Fibroblast of skin of scalp (primary cell): Measurements from ENCODE around the gene ATRN. TPM values are rescaled to one million over a fixed set of nuclear protein-coding genes. Genes with fewer than 3 reads are reported as not detected.
"Not testable (repeated sequence)": the region's sequence is repeated elsewhere in the genome, so short reads cannot be mapped to it uniquely, and the experiment has no call there.

Experiments used
- DNase-seq: peaks from one replicate; pipeline ENCODE4 v3.0.0-alpha.2; 2013
- polyA plus RNA-seq, 2 experiments: library from polyadenylated mRNA; unstranded; fragments of 120-200 nt; gene quantifications; one replicate each; pipeline ENCODE4 v1.2.1, GENCODE V29; 2013; ENCODE audit not compliant: insufficient read length in 2 of 2

Gene ATRN
- 33.5 TPM for polyA plus RNA-seq (2013, experiment 1 of 2; ENCODE audit: insufficient read length)
- 34.4 TPM for polyA plus RNA-seq (2013, experiment 2 of 2; ENCODE audit: insufficient read length)

GRCh38 chr20:3470627-3471396, at the start of gene ATRN:
TSS of gene ATRN (plus strand) at chr20:3471018. CDS start at chr20:3471108, 90 bp downstream.
- DNase-seq = peak; percentile 93

- DNase-seq = no peak
Measured at GRCh38 chr20:3421985-3422384, 48.8 kb upstream of the ATRN start.

DNA sequence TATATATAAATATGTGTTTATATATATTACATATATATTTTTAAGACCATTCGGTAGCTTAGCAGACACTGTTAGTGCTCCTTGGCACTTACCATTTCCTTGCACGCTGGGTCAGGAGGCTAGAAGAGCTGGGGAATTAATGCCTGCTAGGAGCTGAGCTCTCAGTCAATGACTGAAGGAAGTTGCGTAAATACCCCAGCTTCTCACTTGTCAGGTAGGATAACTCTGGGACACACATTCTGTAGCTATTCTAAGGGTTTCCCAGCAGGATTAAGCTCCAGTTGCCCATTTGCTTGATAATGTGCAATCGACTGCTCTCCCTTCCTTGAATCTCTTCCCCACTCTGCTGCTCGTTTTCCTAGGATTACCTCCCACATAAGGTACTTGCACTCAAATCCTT, 47.7 kb upstream of the ATRN start:
- DNase-seq = no peak

GRCh38 chr20:3426766-3427165, 44.1 kb upstream of the ATRN start:
- not testable (repeated sequence) for DNase-seq

GRCh38 chr20:3430376-3431069, 40.3 kb upstream of the ATRN start:
- no peak for DNase-seq

DNA sequence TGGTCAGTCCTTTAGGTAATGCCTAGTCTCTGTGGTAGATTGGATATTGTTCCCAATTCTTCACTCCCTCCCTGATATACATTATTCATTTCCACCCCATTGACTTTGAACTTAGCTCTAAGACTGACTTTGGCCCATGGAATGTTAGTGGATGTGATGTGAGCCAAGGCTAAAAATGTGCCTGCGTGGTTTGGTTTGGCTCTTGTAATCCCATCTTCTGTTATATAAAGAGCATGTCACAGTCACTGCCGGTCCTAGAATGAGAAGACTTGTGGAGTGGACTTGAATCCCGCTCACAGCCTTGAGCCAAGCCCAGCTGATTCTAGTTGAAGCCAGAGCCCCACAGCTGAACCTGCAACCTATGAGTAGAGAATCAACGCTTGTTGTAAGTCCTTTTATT, 39.7 kb upstream of the ATRN start:
- no peak for DNase-seq

GRCh38 chr20:3432844-3433243, 38.0 kb upstream of the ATRN start:
- no peak for DNase-seq

DNA sequence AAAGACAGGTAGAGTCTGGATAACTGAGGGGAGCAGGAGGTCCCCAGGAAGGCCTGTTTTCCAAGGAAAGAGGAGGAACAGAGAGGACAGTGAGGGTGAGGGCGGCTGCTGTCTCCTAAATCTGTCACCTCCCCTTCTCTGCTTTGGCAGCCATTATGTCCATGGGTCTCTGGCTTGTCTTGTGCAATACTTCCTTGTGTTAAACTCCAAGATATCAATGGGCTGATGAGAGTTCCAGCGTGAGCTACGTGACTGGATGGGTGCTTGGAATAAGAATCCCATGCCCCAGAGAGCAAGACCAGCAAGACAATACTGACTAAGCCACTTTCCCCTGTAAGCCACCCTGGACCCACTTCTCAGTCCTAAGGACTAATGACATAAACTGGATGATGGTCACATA, 37.1 kb upstream of the ATRN start:
- no peak for DNase-seq

GRCh38 chr20:3434232-3434631, 36.6 kb upstream of the ATRN start:
- DNase-seq = no peak

DNA sequence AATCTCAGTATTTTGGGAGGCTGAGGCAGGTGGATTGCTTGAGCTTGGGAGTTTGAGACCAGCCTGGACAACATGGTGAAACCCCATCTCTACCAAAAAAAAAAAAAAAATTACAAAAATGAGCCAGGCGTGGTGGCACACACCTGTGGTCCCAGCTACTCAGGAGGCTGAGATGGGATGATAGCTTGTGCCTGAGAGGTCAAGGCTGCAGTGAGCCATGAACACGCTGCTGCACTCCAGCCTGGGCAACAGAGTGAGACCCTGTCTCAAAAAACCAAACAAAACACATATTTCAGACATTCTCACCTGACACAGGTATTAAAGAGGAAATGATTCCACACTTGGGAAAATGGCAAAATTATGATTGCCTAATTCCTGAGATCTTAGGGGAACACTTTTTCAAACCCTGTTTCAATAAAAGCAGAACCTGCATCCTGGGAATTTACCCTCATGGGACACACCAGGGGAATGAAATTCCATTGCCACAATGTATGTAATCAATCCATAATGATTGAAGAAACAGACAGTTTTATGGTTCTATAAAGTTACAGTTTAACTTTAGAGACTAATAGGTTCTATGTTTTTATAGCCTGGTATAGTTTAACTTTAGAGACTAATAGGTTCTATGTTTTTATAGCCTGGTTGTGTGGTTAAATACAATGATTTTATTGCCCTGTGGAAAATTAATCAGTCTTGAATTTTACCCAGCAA, 33.8 kb upstream of the ATRN start:
- DNase-seq = no peak

GRCh38 chr20:3446779-3447178, 24.0 kb upstream of the ATRN start:
- no peak for DNase-seq

GRCh38 chr20:3447321-3447720, 23.5 kb upstream of the ATRN start:
- no peak for DNase-seq

DNA sequence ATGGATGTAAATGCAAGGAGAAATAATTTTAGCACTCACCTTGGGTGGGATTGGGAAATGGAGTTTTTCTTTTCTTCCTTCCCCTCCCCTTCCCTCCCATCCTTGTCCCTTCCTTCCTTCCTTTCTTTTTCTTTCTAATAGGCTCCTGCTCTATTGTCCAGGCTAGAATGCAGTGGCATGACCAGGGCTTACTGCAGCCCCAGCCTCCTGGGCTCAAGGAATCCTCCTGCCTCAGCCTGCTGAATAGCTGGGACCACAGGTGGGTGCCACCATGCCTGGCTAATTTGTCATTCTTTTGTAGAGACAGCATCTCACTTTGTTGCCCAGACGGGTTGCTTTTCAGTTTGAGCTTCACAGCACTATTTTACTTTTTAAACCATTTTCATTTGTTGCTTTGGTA, 21.5 kb upstream of the ATRN start:
- no peak for DNase-seq

GRCh38 chr20:3452136-3452535, 18.7 kb upstream of the ATRN start:
- DNase-seq = no peak

DNA sequence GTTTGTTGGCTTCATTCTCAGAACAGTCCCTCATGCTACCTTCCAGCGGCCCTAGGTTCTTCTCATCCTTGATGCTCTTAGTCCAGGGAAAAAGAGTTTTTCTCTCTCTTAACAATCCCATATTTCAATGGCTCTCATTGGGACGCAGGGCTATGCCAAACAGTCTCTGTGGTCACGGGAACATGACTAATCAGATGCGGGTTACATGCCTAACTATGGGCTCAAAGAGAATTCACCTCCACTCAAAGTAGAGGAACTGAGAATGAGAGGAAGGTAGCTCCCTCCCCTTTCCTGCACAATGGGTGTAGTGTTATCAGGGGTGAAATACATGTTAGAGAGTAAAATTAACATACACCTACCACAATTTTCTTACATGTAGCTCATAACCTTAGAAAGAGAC, 18.1 kb upstream of the ATRN start:
- DNase-seq = no peak

- DNase-seq = no peak
Measured at GRCh38 chr20:3454831-3455230, 16.0 kb upstream of the ATRN start.

GRCh38 chr20:3456648-3457047, 14.2 kb upstream of the ATRN start:
- DNase-seq = no peak

GRCh38 chr20:3459881-3460307, 10.9 kb upstream of the ATRN start:
- DNase-seq = no peak

- peak; percentile 39 for DNase-seq
Measured at GRCh38 chr20:3461211-3461771, 9.5 kb upstream of the ATRN start.

DNA sequence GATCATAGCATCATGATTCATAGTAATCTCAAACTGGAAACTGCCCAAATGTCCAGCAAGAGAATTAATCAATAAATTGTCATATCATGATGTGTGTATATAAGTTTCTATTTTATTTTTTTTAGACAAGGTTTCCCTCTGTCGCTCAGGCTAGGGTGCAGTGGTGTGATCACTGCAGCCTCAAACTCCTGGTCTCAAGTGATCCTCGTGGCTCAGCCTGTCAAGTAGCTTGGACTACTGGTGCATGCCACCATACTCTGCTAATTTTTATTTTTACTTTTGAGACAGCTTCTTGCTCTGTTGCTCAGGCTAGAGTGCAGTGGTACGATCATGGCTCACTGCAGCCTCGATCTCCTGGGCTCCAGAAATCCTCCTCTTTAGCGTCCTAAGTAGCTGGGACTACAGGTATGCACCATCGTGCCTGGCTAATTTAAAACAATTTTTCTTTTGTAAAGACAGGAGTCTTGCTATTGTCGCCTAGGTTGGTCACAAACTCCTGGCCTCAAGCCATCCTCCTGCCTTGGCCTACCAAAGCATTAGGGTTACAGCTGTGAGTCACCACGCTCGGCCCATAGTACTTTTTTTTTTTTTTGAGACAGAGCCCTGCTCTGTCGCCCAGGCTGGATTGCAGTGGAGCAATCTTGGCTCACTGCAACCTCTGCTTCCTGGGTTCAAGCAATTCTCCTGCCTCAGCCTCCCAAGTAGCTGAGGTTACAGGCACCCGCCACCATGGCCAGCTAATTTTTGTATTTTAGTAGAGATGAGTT, 8.7 kb upstream of the ATRN start:
- no peak for DNase-seq

DNA sequence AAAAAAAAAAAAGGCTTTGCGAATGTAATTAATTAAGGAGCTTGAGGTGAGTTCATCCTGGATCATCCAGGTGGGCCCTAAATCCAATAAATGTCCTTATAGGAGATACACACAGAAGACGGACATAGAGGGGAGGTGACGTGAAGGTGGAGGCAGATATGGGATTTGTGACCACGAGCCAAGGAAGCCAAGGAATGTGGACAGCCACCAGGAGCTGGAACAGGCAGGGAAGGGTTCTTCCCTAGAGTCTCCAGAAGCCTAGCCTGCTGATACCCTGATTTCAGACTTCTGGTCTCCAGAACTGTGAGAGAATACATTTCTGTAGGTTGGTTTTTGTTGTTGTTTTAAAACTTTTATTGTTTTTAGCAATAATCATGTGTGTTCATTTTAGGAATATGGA, 6.7 kb upstream of the ATRN start:
- DNase-seq = no peak

- DNase-seq = no peak
Measured at GRCh38 chr20:3465301-3465700, 5.5 kb upstream of the ATRN start.
